Ectodermal cell (in vitro differentiated cells): Measurements from ENCODE around the gene TTLL11.

Source experiments
- H3K27ac ChIP-seq: 2 replicates; pipeline ENCODE4 v1.7.0; 2013; ENCODE audit warnings: mild to moderate bottlenecking, low read depth, low read length; ENCODE audit not compliant: insufficient read depth, poor library complexity, severe bottlenecking
- H3K27me3 ChIP-seq: 2 replicates; pipeline ENCODE4 v1.7.0; 2013; ENCODE audit warnings: mild to moderate bottlenecking, low read length; ENCODE audit not compliant: insufficient read depth, control insufficient read depth, poor library complexity, severe bottlenecking
- H3K36me3 ChIP-seq: one replicate; pipeline ENCODE4 v1.7.0; 2013; ENCODE audit warnings: low read length; ENCODE audit not compliant: control insufficient read depth, insufficient read depth
- H3K4me1 ChIP-seq: one replicate; pipeline ENCODE4 v1.7.0; 2013; ENCODE audit warnings: low read length; ENCODE audit not compliant: control insufficient read depth, insufficient read depth
- H3K4me3 ChIP-seq: 2 replicates; pipeline ENCODE4 v1.7.0; 2013; ENCODE audit warnings: low read depth, low read length, control low read depth; ENCODE audit not compliant: insufficient read depth
- H3K9me3 ChIP-seq: 2 replicates; pipeline ENCODE4 v1.7.0; 2013; ENCODE audit warnings: mild to moderate bottlenecking, low read length, moderate library complexity; ENCODE audit not compliant: control insufficient read depth
- WGBS, 2 experiments: methylation state at CpG; one replicate each; pipeline ENCODE4 v1.1.7; 2013; ENCODE audit warnings: missing lambda C conversion rate in 2 of 2; 5-methylcytosine and 5-hydroxymethylcytosine counted together

The TTLL11 gene

DNA sequence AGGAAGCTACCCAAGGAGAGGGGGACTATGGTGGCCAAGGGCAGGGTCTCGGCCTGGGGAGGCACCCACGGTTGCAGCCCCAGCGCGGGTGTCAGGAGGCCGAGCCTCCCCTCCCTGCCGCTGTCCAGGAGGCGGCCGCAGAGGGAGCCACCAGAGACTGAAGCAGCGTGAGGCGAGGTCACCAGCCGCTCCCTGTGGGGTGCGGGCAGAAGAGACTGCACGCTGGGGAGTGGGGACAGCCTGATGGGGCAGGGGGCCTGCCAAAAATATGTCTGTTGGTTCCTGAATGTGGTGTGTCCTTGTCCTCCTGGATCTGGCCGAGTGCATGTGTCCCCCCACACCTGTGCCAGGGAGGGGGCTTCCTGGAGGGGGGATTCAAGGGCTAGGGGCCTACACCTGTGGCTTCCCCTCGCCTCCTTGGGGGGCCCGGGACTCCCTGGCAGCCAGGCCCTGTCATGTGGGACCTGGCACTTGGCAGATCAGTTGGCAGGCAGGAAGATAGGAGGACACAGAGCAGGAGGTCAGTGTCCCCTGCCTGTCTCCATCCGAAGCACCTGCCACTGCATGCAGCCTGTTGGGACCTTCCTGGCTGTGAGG, 310.5 kb downstream of the TTLL11 start:
- no peaks in the 10 kb centered on the region for H3K9me3 ChIP-seq
- H3K27me3 ChIP-seq, result no peaks in the 10 kb centered on the region
- 94 to 96% methylated on average over 17 of the region's 17 CpGs for WGBS, 2 experiments
- peaks cover 16% of the 10 kb centered on the region for H3K36me3 ChIP-seq
- peaks cover 67% of the 10 kb centered on the region for H3K4me1 ChIP-seq
- no peak overlapping the region for H3K4me3 ChIP-seq
- H3K27ac ChIP-seq, result no peak overlapping the region

DNA sequence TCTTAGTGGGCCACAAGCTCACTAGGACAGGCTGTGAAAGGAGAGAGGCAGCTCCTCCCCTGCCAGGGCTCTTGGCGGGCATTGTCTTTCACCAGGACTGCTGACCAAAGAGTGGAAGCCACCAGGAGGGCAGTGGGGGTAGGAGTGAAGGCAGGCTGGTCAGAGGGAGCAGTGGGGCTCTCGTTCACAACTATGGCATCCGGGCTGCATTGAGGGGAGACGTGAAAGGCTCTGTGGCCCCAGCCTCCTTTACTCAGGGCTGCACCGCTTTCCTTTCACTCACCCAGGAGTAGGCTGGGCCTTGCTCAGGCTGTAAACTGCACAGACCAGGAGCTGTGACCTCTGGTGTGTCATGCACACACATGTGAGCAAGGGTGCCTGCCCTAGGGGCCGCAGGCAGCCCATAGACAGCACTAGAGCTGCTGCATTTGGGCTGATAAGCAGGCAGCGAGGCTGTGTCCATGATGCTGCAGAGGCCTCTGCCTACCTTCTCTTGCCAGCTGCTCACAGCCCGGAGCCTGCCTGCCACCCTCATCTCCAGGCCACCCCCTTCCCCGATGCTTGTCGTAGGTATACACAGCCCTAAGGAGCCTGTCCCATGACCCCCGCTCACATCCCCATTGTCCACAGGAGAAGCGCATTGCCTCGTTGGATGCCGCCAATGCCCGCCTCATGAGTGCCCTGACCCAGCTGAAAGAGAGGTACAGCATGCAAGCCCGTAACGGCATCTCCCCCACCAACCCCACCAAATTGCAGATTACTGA, 311.2 kb downstream of the TTLL11 start:
- 95 to 96% methylated on average over 17 of the region's 17 CpGs for WGBS, 2 experiments
- Histone ChIP-seq H3K27me3 (no peaks in the 10 kb centered on the region), H3K4me1 (peaks cover 65% of the 10 kb centered on the region), H3K36me3 (peaks cover 20% of the 10 kb centered on the region), H3K27ac (no peak overlapping the region), H3K4me3 (no peak overlapping the region), H3K9me3 (no peaks in the 10 kb centered on the region)

DNA sequence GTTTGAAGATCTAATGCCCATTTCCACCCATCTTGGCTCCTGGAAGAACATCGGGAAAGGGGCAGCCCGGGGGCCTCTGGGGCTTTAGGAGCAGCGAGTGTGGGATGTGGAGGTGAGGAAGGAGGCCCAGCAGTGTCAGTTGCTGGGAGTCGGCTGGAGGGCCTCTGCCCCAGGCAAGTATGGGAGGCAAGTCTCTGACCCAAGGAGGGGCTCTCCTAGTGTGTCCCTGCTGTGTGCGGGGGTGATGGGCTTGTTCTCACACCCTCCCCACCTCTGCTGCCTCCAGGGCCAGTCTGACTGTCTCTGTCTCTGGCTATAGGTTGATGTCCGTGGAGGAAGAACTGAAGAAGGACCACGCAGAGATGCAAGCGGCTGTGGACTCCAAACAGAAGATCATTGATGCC, 312.0 kb downstream of the TTLL11 start:
- Histone ChIP-seq H3K36me3 (peaks cover 27% of the 10 kb centered on the region), H3K9me3 (no peaks in the 10 kb centered on the region), H3K4me3 (no peak overlapping the region), H3K4me1 (peaks cover 57% of the 10 kb centered on the region), H3K27me3 (no peaks in the 10 kb centered on the region), H3K27ac (no peak overlapping the region)
- WGBS, 2 experiments, result 96% methylated on average over 8 of the region's 8 CpGs

DNA sequence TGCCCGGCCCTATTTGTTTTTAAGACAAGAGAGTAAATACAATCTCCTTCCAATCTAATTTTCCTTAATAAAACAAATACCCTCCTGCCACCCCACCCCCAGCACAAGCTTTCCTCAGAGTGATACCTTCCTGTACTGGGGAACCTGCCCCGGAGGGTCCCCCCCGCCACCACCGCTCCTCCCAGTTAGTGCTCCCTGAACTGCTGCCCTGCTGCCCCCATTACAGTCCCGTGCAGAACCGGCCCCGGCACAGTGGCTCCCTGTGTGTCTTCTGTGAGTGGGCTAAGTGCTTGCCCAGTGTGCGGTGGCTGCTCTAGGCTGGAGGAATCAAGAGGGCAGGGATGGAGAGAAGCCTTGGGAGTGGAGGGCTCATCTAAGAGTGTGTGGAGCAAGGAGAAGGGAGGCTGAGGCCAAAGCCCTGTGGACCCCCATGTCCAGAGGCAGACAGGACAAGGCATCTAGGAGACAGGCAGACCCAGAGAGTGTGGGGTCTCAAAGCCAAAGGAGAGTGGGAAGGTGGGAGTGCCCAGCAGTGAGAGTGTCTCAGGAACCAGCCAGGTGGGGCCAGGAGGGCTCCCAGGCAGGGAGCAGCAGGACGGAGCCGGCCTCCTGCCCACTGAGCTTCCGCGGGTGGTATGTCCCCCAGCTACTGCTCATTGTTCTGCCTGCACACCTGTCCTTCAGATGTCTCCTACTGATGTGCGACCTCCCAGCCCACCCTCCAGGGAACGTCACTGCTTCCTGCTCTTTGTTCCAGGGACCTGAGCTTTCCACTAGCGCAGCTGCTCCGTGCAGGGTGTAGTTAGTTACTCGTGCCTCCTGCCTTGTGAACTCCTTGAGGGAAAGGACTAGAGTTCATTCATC, 312.7 kb downstream of the TTLL11 start:
- Histone ChIP-seq H3K27me3 (no peaks in the 10 kb centered on the region), H3K36me3 (peaks cover 35% of the 10 kb centered on the region), H3K9me3 (no peaks in the 10 kb centered on the region), H3K27ac (peak overlapping the region; percentile 86), H3K4me1 (peaks cover 51% of the 10 kb centered on the region), H3K4me3 (no peak overlapping the region)
- WGBS, 2 experiments, result 90% methylated on average over 17 of the region's 17 CpGs

DNA sequence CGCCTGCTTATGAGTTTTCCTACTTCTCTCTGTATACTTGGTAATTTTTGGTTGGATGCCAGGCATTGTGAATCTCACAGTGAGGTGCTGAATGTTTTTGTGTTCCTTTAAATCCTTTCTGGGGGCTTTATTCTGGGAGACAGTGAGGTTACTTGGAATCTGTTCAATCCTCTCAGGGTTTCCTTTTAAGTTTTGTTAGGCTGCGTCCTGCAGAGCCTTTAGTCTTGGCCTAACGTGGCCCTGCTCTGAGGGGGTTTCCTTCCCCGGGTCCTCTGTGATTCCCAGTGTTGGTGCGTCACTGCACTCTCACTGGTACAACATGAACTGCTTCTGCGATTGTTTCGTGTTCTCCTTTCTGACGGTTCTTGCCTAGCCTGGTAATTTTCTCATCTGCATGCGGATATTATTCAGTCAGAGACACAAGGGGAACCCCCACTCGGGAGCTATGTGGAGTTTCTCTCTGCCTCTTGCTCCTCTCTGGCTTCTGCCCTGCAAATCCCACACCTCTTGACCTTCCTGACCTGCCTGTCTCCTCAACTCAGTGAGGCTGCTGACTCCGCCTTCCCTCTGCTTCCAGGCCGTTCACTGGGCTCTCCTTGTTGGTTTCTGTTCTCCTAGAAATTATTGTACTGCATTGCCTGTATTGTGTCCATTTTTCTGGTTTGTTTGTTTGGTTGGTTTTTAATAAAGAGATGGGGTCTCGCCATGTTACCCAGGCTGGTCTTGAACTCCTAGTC, 313.6 kb downstream of the TTLL11 start:
- H3K27ac ChIP-seq, result peak overlapping the region; percentile 86
- WGBS, 2 experiments, result 52 to 53% methylated on average over 12 to 13 of the region's 13 CpGs
- H3K36me3 ChIP-seq, result peaks cover 42% of the 10 kb centered on the region
- no peaks in the 10 kb centered on the region for H3K27me3 ChIP-seq
- no peak overlapping the region for H3K4me3 ChIP-seq
- peaks cover 42% of the 10 kb centered on the region for H3K4me1 ChIP-seq
- no peaks in the 10 kb centered on the region for H3K9me3 ChIP-seq

DNA sequence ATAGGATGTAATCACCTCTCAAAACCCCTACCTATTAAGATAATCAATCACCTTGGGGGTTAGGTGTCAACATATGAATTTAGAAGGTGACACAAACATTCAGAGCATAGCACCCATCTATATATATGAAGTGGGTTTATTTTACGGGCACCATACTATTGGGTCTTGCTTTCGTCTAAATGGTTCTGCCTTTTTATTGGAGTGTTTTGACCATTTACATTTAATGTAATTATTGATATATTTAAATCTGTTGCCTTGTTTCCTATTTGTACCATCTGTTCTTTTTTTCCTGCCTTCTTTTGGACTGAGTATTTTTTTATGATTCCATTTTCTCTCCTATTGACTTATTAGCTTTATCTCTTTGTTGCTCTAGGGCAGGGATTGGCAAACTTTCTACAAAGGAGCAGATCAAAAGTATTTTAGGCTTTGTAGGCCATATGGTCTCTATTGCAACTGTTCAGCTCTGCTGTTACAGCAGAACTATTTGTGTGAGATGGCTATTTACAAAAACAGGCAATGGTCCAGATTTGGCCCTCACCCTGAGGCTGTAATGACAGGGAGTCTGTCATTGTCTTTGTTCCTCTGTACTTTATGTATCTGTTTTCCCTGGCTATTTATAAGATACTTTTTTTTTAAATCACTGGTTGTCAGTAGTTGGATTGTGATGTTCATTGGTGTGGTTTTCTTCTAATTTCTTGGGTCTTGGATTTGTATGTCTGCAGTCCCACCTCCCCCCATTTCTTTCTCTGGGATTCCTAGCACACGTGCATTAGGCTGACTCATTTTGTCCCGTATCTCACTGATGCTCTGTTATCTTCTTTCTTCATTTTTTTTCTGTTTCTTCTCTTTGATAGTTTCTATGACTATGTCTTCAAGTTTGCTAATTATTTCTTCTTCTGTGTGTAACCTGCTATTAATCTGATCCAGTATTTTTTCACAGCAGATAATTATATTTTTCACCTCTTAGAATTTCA, 314.6 kb downstream of the TTLL11 start:
- Histone ChIP-seq H3K4me1 (peaks cover 32% of the 10 kb centered on the region), H3K9me3 (no peaks in the 10 kb centered on the region), H3K27ac (peak overlapping the region; percentile 86), H3K4me3 (no peak overlapping the region), H3K27me3 (no peaks in the 10 kb centered on the region), H3K36me3 (peaks cover 46% of the 10 kb centered on the region)
- 81 to 89% methylated on average over 2 to 3 of the region's 4 CpGs for WGBS, 2 experiments

DNA sequence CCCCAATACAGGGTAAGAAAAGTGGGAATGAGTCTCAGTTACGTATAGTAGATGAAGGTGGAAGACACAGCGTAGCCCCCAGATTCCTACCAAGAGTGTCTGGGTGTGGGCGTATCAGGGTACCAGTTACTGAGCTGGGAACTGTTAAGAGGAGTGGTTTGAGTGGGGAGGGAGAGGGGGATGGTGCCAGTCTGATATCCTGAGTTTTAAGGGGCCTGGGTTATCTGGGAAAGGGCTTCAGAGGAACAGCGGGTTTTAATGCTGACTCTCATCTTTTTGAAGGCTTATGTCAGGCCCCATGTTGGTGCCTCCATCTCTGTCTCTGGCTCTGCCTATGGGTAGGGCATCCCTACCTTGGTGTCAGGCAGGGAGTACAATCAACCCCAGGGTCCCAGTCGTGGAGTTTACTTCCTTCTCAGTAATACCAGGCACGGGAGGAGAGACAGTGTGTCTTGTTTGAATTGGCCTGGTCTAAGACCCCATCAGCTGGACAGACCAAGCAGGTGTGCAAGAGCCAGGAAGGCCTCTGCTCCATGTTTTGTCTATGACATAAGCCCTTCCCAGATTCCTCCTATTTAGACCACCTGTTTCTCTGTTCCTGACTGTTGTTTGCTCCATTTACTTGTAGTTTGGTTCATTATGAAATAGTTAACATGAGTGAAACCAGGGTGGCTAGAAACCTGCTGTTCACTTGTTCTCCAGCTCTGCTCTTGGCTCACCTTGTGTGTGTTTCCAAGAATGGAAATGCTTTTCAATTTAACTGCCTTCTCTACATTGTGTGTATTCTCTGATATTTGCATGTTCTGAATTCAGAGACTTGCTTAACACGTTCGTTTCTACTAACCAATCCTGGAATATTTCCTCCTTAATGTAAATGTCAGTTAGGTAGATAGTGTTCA, 316.1 kb downstream of the TTLL11 start:
- H3K4me1 ChIP-seq, result peaks cover 22% of the 10 kb centered on the region
- H3K4me3 ChIP-seq, result no peak overlapping the region
- H3K36me3 ChIP-seq, result peaks cover 44% of the 10 kb centered on the region
- no peaks in the 10 kb centered on the region for H3K9me3 ChIP-seq
- no peaks in the 10 kb centered on the region for H3K27me3 ChIP-seq
- no peak overlapping the region for H3K27ac ChIP-seq
- 93 to 95% methylated on average over 6 to 8 of the region's 8 CpGs for WGBS, 2 experiments

DNA sequence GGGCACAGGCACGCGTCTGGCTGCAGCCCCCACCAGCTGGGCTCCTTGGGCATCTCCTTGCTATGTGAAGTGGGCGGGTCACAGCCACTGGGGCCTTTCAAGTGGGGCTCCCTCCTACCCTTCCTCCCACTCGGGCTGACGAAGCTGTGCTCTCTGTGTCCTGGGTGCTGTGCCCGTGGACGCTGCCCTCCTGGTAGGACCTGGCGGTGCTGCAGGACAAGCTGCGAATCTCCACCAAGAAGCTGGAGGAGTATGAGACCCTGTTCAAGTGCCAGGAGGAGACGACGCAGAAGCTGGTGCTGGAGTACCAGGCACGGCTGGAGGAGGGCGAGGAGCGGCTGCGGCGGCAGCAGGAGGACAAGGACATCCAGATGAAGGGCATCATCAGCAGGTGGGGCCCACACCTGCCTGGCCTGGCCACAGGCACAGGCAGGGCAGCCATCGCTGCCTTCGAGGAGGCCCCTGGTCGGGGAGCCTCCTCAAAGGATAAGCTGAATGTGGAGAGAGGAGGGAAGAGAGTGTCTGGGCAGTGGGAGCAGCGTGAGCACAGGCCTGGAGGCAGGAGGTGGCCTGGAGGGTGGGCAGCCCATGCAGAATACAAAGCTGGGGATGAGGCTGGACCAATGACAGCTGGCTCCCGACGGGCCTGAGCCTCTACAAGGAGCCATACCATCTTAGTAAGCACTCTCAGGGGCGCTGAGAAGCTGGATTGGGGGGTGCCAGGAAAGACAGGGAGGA, 316.9 kb downstream of the TTLL11 start:
- Histone ChIP-seq H3K27me3 (no peaks in the 10 kb centered on the region), H3K27ac (no peak overlapping the region), H3K36me3 (peaks cover 46% of the 10 kb centered on the region), H3K9me3 (no peaks in the 10 kb centered on the region), H3K4me3 (no peak overlapping the region), H3K4me1 (peaks cover 26% of the 10 kb centered on the region)
- WGBS, 2 experiments, result 96% methylated on average over 23 of the region's 23 CpGs
